ENCODE measurements around the gene KIAA1549. TPM values are rescaled to one million over a fixed set of nuclear protein-coding genes. Genes with fewer than 3 reads are reported as not detected.
"Not testable (repeated sequence)": the region's sequence is repeated elsewhere in the genome, so short reads cannot be mapped to it uniquely, and the experiment has no call there.

KIAA1549 gene
- total RNA-seq, 4 donors from 2014 or later, result 1.6 to 5.0 (median 3.3) TPM

DNA sequence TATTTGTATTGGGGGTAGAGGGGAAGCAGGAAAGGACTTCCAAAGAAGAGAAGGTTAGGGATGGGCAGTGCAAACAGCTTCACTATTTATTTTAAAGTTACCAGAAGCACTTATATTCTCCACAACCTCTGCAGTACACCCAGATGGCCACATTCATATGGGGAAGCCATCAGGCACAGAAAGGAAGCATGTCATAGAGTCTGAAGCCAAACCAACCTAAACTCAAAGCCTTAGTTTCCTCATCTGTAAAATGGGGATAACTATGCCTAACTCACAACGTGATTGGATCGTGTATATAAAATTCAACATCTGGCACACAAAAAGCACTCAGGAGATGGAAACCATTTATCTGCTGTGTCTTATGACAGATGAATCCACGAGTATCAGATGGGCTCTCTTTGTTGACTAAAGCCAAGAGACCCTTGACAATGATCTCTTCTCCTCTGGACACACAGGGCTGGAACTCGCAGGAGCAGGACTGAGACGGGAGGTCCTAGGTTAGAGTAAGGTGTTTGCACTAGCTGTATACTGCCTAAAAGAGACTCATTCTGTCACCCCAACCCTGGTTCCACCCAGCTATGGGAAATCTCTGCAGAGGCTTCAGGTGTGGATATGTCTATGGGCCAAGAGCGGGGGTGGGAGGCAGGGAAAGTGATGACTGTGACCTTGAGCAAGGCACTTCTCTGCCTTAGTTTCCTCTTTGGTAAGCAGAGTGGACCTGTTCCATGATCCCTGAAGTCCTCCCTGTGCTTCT, 1.8 kb downstream of the KIAA1549 start:
- Histone ChIP-seq H3K27ac (no peak overlapping the region), H3K4me1 (peaks cover 0 to 11% (median 0%) of the 10 kb centered on the region in 4 donors), H3K36me3 (no peaks in the 10 kb centered on the region), H3K4me3 (no peak overlapping the region), H3K9me3 (no peaks in the 10 kb centered on the region), H3K27me3 (no peaks in the 10 kb centered on the region)
- TF ChIP-seq, protein P1, sequence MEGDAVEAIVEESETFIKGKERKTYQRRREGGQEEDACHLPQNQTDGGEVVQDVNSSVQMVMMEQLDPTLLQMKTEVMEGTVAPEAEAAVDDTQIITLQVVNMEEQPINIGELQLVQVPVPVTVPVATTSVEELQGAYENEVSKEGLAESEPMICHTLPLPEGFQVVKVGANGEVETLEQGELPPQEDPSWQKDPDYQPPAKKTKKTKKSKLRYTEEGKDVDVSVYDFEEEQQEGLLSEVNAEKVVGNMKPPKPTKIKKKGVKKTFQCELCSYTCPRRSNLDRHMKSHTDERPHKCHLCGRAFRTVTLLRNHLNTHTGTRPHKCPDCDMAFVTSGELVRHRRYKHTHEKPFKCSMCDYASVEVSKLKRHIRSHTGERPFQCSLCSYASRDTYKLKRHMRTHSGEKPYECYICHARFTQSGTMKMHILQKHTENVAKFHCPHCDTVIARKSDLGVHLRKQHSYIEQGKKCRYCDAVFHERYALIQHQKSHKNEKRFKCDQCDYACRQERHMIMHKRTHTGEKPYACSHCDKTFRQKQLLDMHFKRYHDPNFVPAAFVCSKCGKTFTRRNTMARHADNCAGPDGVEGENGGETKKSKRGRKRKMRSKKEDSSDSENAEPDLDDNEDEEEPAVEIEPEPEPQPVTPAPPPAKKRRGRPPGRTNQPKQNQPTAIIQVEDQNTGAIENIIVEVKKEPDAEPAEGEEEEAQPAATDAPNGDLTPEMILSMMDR (IDR thresholded peaks at IDR 0.05), result peak in 3 of 6 experiments; percentile 8 to 24 (median 24)
- TF ChIP-seq POLR2A (IDR thresholded peaks at IDR 0.05), result no peak
- no peak for DNase-seq

DNA sequence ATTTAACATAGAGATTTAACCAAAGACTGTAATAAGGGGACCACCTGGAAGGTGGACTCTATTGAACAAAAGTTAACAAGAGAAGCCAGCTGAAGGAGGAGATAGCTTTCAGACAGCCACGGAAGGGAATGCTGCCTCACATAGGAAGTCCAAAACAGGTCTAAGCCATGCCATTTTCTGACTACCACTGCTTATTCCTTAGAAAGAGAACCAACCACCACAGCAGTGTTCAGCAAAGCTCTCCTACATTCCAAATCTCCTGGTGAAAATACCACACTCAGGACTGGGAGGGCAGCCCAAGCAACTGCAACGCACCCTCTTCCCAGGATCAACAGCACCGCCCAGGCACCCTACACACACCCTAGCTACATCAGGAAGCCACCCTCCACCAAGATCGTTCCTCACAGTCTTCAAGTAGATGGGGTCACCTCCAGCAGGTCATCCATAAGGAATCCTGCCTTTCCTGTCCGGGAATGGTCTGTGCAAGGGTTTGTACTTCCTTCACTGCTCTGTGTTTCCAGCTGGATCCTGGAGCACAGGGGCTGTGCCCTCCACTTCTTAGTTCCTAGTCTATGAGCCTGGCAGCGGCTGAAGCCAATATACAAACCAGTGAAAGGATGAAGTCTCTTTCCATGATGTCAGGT, 2.5 kb downstream of the KIAA1549 start:
- Histone ChIP-seq H3K4me3 (no peak overlapping the region), H3K9me3 (no peaks in the 10 kb centered on the region), H3K27ac (no peak overlapping the region), H3K27me3 (no peaks in the 10 kb centered on the region), H3K4me1 (peaks cover 0 to 11% (median 0%) of the 10 kb centered on the region in 4 donors), H3K36me3 (no peaks in the 10 kb centered on the region)
- DNase-seq, result no peak
- TF ChIP-seq, protein P1 (IDR thresholded peaks at IDR 0.05), result no peak
- TF ChIP-seq POLR2A (IDR thresholded peaks at IDR 0.05), result no peak

DNA sequence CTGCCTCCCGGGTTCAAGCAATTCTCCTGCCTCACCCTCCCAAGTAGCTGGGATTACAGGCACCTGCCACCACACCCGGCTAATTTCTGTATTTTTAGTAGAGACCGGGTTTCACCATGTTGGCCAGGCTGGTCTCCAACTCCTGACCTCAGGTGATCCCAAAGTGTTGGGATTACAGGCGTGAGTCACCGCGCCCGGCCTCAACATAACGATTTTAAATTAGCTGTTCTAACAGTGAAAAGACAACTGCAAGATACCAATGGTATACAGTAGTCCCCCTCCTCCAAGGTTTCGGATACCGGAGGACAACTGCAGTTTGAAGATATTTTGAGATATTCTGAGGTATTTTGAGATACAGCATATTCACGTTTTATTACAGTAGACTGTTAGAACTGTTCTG, 5.0 kb downstream of the KIAA1549 start:
- not testable (repeated sequence) for H3K9me3 ChIP-seq, DNase-seq, H3K4me3 ChIP-seq, H3K36me3 ChIP-seq, H3K27ac ChIP-seq, H3K27me3 ChIP-seq
- H3K4me1 ChIP-seq, result peaks cover 0 to 11% (median 0%) of the 10 kb centered on the region in 4 donors

DNA sequence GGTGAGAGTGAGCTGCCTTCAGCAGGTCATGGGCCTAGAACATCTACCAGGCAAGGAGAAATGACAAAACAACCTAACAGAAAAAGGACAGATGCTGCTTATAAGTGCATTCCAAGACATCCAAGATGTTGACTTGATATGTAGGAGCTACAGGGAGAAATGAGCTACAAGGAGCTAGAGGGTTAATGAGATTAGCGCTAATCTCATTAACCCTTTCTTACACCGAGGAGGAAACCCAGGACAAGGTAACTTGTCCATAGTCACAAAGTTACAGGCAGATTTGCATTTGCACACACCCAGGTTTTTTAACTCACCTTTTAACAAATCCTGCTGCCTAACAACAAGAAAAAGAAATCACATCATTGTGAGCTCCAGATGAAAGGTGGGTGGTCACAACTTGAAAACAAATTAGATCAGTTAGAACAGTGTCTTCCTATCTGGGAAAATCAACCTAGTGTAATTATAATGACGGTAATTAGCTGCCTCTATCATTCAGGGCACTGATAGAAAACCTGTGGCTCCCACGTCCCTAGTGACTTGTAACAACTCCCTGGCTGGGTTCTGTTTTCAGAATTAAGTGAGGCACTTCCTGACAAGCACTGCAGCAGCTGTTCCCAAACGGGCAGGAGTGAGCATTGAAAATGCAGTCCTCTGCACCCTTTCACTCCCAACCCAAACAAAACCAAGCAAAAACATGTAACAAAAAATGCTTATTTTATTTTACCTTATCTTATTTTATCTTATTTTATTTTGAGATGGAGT, 5.7 kb downstream of the KIAA1549 start:
- Histone ChIP-seq H3K4me3 (no peak overlapping the region), H3K27me3 (no peaks in the 10 kb centered on the region), H3K4me1 (peaks cover 0 to 8% (median 0%) of the 10 kb centered on the region in 4 donors), H3K27ac (no peak overlapping the region), H3K9me3 (no peaks in the 10 kb centered on the region), H3K36me3 (no peaks in the 10 kb centered on the region)
- TF ChIP-seq POLR2A (IDR thresholded peaks at IDR 0.05), result no peak
- TF ChIP-seq, protein P1 (IDR thresholded peaks at IDR 0.05), result no peak
- no peak for DNase-seq

DNA sequence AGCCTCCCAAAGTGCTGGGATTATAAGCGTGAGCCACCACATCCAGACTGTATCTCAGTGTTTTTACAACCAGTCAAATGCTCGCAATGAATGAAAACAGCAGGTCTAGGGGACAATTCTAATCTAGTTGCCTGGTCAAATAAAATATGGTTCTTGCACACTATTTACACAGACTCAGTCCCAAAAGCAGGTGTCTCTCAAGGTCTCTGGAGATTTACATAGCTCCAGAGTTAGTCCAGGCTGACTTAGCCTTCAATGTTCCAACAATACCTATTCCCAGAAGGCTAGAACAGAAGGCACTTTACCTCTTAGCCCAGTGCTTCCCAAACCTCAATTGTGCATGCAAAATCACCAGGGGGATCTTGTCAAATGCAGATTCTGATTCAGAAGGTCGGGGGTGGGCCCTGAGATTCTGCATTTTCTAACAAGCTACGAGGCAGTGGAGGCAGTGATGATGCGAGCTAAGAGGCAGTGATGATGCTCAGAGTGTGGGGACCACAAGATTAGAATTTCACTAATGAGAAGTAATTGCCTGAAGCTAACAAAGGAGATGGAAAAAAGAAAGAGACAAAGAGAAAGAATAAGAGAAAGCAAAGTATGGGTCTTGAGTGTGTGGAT, 6.4 kb downstream of the KIAA1549 start:
- Histone ChIP-seq H3K9me3 (no peaks in the 10 kb centered on the region), H3K36me3 (no peaks in the 10 kb centered on the region), H3K4me3 (no peak overlapping the region), H3K4me1 (peaks cover 0 to 1% (median 0%) of the 10 kb centered on the region in 4 donors), H3K27ac (no peak overlapping the region), H3K27me3 (no peaks in the 10 kb centered on the region)
- TF ChIP-seq, protein P1 (IDR thresholded peaks at IDR 0.05), result no peak
- TF ChIP-seq POLR2A (IDR thresholded peaks at IDR 0.05), result no peak
- DNase-seq, result no peak

Data from Peyer's patch (tissue), 4 donors.